Kidney (tissue), 14 donors: ENCODE results near the gene ALOX12B. TPM values are rescaled to one million over a fixed set of nuclear protein-coding genes. Genes with fewer than 3 reads are reported as not detected.

Experiments used
- DNase-seq, 5 donors: peaks; one replicate each; pipeline ENCODE4 v3.0.0-alpha.2; 2013 to 2020
- FAIRE-seq: peaks from 2 replicates; lab custom pipeline; 2012; peaks lifted over from hg19 to GRCh38; lab: Jason Lieb, UNC
- H3K27ac ChIP-seq, 2 donors: one replicate each; pipeline ENCODE4 v1.7.0; 2013; ENCODE audit warnings: low read depth in 2 of 2, low read length in 2 of 2, inconsistent platforms in 1 of 2
- H3K27me3 ChIP-seq: one replicate; pipeline ENCODE4 v1.7.1; 2013; ENCODE audit warnings: low read length, inconsistent platforms; ENCODE audit not compliant: control insufficient read depth, insufficient read depth
- H3K36me3 ChIP-seq, 3 donors: one replicate each; pipeline versions ENCODE4 v1.7.0 to v1.7.1; 2013; ENCODE audit warnings: low read length in 3 of 3, control low read depth in 1 of 3, inconsistent platforms in 1 of 3; ENCODE audit not compliant: insufficient read depth in 3 of 3, control insufficient read depth in 2 of 3
- H3K4me1 ChIP-seq, 3 donors: one replicate each; pipeline versions ENCODE4 v1.7.0 to v1.7.1; 2013; ENCODE audit warnings: low read length in 3 of 3, inconsistent platforms in 1 of 3, low read depth in 1 of 3; ENCODE audit not compliant: control insufficient read depth in 2 of 3, insufficient read depth in 2 of 3
- H3K4me3 ChIP-seq, 3 donors: one replicate each; pipeline versions ENCODE4 v1.7.0 to v1.8.1; 2013; ENCODE audit warnings: low read length in 3 of 3, control low read depth in 1 of 3, inconsistent platforms in 1 of 3
- H3K9ac ChIP-seq, 3 donors: one replicate each; pipeline versions ENCODE4 v1.7.0 to v1.7.1; 2013; ENCODE audit warnings: low read length in 3 of 3, control low read depth in 1 of 3, inconsistent platforms in 1 of 3
- H3K9me3 ChIP-seq, 3 donors: one replicate each; pipeline versions ENCODE4 v1.7.0 to v1.7.1; 2013; ENCODE audit warnings: low read length in 3 of 3, control low read depth in 1 of 3, inconsistent platforms in 1 of 3; ENCODE audit not compliant: control insufficient read depth in 2 of 3, insufficient read depth in 1 of 3
- intact Hi-C: fragments of 100-400 bp; cut with DNase I; formaldehyde crosslinking; loops from one replicate; pipeline ENCODE4 v1.11.1; 2022
- polyA plus RNA-seq: library from polyadenylated mRNA; stranded (reverse); fragments of 350-450 nt; fragmentation: Illumina TruSeq; extraction: RNeasy Lipid Tissue Mini Kit (QIAGEN cat#74804); gene quantifications from one replicate; pipeline ENCODE4 v1.2.3, GENCODE V29; 2014; ENCODE audit warnings: low read depth, low replicate concordance; ENCODE audit not compliant: insufficient read depth
- total RNA-seq: library from RNA; stranded (reverse); fragmentation: NEBNext Ultra II Directional; extraction: Animal tissue kit (Norgen Biotek cat#: 25700); gene quantifications from one replicate; pipeline ENCODE4 v1.2.1, GENCODE V29; 2021
- TF ChIP-seq, protein P1 (sequence below): IDR thresholded peaks from 3 replicates; pipeline ENCODE4 v1.5.1; 2012; ENCODE audit warnings: mild to moderate bottlenecking, moderate library complexity, borderline replicate concordance; ENCODE audit not compliant: insufficient read depth; ENCODE audit errors: extremely low read depth
- donor health status: control.
- donor health status: control.
- donor health status: control.
- donor health status: control.
- donor health status: control.
- donor health status: DM: yes; HTN: yes; CAD: no.
- donor health status: Normal renal cell carcinoma (clear cell type).

The ALOX12B gene
- total and polyA plus RNA-seq, 2 donors from 2014 or later = not detected

DNA sequence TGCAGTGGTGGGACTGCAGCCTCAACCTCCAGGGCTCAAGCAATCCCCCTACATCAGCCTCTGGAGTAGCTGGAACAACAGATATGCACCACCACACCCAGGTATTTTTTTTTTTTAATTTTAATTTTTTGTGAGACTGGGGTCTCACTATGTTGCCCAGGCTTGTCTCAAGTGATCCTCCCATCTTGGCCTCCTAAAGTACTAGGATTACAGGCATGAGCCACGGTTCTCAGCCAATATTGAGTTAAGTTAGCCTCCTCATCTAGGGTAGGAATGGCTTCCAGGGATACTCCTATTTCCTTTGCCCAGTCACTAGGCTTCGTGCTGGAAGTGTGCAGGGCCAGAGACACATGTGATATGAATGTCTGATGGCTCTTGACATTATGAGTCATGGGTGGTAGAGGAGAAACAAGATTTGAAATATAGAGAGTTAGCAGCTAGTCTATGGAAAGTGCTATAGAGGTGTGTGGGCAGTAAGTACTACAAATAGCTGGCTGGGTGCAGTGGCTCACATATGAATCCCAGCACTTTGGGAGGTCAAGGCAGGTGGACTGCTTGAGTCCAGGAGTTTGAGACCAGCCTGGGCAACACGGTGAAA is 44.4 kb upstream of the ALOX12B start:
- Histone ChIP-seq H3K9ac (no peak overlapping the region), H3K4me3 (no peak overlapping the region), H3K4me1 (peaks cover 0 to 3% (median 0%) of the 10 kb centered on the region in 3 donors), H3K27me3 (no peaks in the 10 kb centered on the region), H3K9me3 (no peaks in the 10 kb centered on the region), H3K36me3 (no peaks in the 10 kb centered on the region), H3K27ac (no peak overlapping the region)
- intact Hi-C loops = no loop called here
- FAIRE-seq = no peak
- DNase-seq = no peak
- TF ChIP-seq, protein P1, sequence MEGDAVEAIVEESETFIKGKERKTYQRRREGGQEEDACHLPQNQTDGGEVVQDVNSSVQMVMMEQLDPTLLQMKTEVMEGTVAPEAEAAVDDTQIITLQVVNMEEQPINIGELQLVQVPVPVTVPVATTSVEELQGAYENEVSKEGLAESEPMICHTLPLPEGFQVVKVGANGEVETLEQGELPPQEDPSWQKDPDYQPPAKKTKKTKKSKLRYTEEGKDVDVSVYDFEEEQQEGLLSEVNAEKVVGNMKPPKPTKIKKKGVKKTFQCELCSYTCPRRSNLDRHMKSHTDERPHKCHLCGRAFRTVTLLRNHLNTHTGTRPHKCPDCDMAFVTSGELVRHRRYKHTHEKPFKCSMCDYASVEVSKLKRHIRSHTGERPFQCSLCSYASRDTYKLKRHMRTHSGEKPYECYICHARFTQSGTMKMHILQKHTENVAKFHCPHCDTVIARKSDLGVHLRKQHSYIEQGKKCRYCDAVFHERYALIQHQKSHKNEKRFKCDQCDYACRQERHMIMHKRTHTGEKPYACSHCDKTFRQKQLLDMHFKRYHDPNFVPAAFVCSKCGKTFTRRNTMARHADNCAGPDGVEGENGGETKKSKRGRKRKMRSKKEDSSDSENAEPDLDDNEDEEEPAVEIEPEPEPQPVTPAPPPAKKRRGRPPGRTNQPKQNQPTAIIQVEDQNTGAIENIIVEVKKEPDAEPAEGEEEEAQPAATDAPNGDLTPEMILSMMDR = no peak

DNA sequence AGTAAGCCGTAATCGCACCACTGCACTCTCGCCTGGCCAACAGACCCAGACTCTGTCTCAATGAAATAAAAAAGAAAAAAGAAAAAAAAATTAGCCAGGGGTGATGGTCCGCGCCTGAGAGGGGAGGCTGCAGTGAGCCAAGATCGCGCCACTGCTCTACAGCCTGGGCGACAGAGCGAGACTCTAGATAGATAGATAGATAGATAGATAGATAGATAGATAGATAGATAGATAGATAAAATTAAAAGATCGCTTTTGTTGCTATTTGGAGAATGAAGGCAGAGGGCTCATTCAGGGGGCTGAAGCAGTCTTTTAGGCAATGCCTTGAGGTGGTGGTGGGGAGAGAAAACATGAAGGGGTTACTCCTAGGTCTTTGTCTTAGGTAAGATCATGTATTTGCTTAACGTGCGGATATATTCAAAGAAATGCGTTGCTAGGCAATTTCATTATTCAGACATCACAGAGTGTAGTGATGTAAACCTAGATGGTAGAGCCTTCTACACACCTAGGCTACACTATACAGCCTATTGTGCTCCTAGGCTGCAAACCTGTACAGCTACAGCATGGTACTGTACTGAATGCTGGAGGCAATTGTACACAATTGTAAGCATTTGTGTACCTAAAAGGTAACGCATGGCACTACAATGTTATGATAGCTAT is 40.7 kb upstream of the ALOX12B start:
- H3K36me3 ChIP-seq = no peaks in the 10 kb centered on the region
- FAIRE-seq (no peak), DNase-seq (no peak)
- no peak overlapping the region for H3K27ac ChIP-seq
- peaks cover 3 to 26% (median 17%) of the 10 kb centered on the region in 3 donors for H3K4me1 ChIP-seq
- intact Hi-C loops = loop anchor here (10.0 kb wide), 1 partner anchor 57 kb away; no protein-coding TSS in a partner anchor
- TF ChIP-seq, protein P1 = no peak
- H3K9me3 ChIP-seq = no peaks in the 10 kb centered on the region
- peaks cover 11% of the 10 kb centered on the region for H3K27me3 ChIP-seq
- no peak overlapping the region for H3K9ac ChIP-seq
- H3K4me3 ChIP-seq = no peak overlapping the region

DNA sequence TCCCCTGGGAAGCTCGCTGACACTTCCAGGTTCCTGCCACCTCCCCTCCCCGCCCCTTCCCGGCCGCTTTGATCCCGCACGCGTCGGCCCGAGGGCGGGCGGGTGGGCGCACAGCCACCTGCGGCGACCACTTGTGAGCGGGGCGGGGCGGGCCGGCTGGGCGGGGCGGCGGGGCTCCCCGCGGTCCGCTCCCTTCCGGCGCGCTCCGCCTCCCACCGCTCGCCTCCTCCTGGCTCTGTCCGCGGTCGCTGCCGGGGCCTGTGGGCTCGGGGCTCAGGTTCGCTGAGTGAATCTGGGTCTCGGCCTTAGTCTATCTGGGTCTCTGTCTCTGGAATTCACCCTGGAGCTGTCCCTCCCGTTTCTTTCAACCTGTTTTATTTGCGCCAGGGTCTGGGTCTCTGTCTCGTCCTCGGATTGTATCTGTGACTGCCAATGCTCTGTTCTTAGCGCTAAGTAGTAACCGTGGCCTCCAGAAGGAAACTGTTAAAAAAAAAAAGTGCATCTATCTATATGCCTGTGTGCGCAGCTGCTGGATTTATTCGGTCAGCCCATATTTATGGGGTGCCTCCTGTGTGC is 39.1 kb upstream of the ALOX12B start:
- H3K9ac ChIP-seq = peak overlapping the region; percentile 37 to 65 (median 62)
- no peaks in the 10 kb centered on the region for H3K36me3 ChIP-seq
- H3K27ac ChIP-seq = no peak overlapping the region
- TF ChIP-seq, protein P1 = no peak
- FAIRE-seq (no peak), DNase-seq (peak in 4 of 5 donors; percentile 55 to 78 (median 69))
- peaks cover 3 to 40% (median 21%) of the 10 kb centered on the region in 3 donors for H3K4me1 ChIP-seq
- peaks cover 18% of the 10 kb centered on the region for H3K27me3 ChIP-seq
- H3K4me3 ChIP-seq = peak overlapping the region; percentile 79 to 86 (median 80)
- intact Hi-C loops = loop anchor here (10.0 kb wide), 1 partner anchor 58 kb away; no protein-coding TSS in a partner anchor
- no peaks in the 10 kb centered on the region for H3K9me3 ChIP-seq
